Kidney glomerular epithelial cell (primary cell): ENCODE data around the gene EDA.

Source experiments
- DNase-seq: peaks from one replicate; lab custom pipeline; 2025; lab: John Stamatoyannopoulos, UW

The EDA gene

GRCh38 chrX:70079297-70079696 is 463.4 kb downstream of the EDA start:
- DNase-seq: no peak

- no peak for DNase-seq
These were observed 464.0 kb downstream of the EDA start for GRCh38 chrX:70079870-70080269.

- DNase-seq: no peak
These were observed 466.8 kb downstream of the EDA start for GRCh38 chrX:70082723-70083122.

- no peak for DNase-seq
These were observed 468.8 kb downstream of the EDA start for GRCh38 chrX:70084592-70085240.

- DNase-seq: no peak
These were observed 472.1 kb downstream of the EDA start for GRCh38 chrX:70087857-70088630.

- DNase-seq: no peak
These were observed 472.8 kb downstream of the EDA start for GRCh38 chrX:70088751-70089150.
